Gastroesophageal sphincter (tissue), 3 donors: ENCODE results near the gene EPM2AIP1.

Source experiments
- CTCF ChIP-seq, 4 experiments: fragments of 200-600 bp in 2 of 4; fragments of 450-650 bp in 2 of 4; sonication (generic) in 1 of 4; IDR thresholded peaks; one replicate each; pipeline ENCODE4 v1.5.1; 2017 to 2019; ENCODE audit warnings: antibody characterized with exemption in 4 of 4, mild to moderate bottlenecking in 2 of 4, moderate library complexity in 2 of 4
- POLR2AphosphoS5 ChIP-seq: sonication (generic); formaldehyde crosslinking; IDR thresholded peaks from one replicate; pipeline ENCODE4 v1.6.1; 2017; ENCODE audit warnings: antibody characterized with exemption

- TF ChIP-seq CTCF (IDR thresholded peaks at IDR 0.05), result no peak
- TF ChIP-seq POLR2AphosphoS5, result no peak
Measured at GRCh38 chr3:36969540-36970432, 23.1 kb downstream of the EPM2AIP1 start.
